Choroid plexus epithelial cell (primary cell): ENCODE measurements around the gene KDM5B.

Source experiments
- DNase-seq: peaks from one replicate; pipeline ENCODE4 v3.0.0-alpha.2; 2010; ENCODE audit warnings: low read depth
- H3K4me3 ChIP-seq: 2 replicates; pipeline ENCODE4 v1.5.1; 2011; ENCODE audit warnings: low read depth, mild to moderate bottlenecking, control low read depth, low read length, moderate library complexity
- CTCF ChIP-seq: conservative IDR thresholded peaks from 2 replicates; pipeline ENCODE4 v1.5.1; 2011; ENCODE audit warnings: low read depth, mild to moderate bottlenecking, control low read depth, inconsistent platforms, low read length, moderate library complexity

KDM5B gene

GRCh38 chr1:202806845-202807450 is 1.3 kb downstream of the KDM5B start:
- DNase-seq, result no peak
- no peak for TF ChIP-seq CTCF
- peak overlapping the region; percentile 90 for H3K4me3 ChIP-seq

- peak; percentile 48 for DNase-seq
- peak overlapping the region; percentile 90 for H3K4me3 ChIP-seq
- no peak for TF ChIP-seq CTCF
Measured at GRCh38 chr1:202805886-202806844, 2.1 kb downstream of the KDM5B start.

- H3K4me3 ChIP-seq, result no peak overlapping the region
- no peak for TF ChIP-seq CTCF
- no peak for DNase-seq
Measured at GRCh38 chr1:202804126-202804525, 4.1 kb downstream of the KDM5B start.

GRCh38 chr1:202802998-202803932 is 5.0 kb downstream of the KDM5B start:
- H3K4me3 ChIP-seq, result no peak overlapping the region
- peak; percentile 72 for DNase-seq
- no peak for TF ChIP-seq CTCF

GRCh38 chr1:202802034-202802433 is 6.2 kb downstream of the KDM5B start:
- DNase-seq, result no peak
- no peak overlapping the region for H3K4me3 ChIP-seq
- no peak for TF ChIP-seq CTCF

GRCh38 chr1:202801175-202801574 is 7.0 kb downstream of the KDM5B start:
- DNase-seq, result no peak
- no peak overlapping the region for H3K4me3 ChIP-seq
- TF ChIP-seq CTCF, result no peak
